Osteoblast (primary cell): ENCODE measurements around the gene TAF10. TPM values are rescaled to one million over a fixed set of nuclear protein-coding genes. Genes with fewer than 3 reads are reported as not detected.
A peak's percentile ranks its signal among the peaks of the same experiment; 100 is the strongest.

ENCODE experiments used
- DNase-seq: peaks from one replicate; pipeline ENCODE4 v3.0.0; 2011; ENCODE audit warnings: low spot score, mixed read lengths; ENCODE audit not compliant: insufficient read length; ENCODE audit errors: missing footprints
- H2AFZ ChIP-seq: 2 replicates; pipeline ENCODE4 v1.6.0; 2011; ENCODE audit warnings: mild to moderate bottlenecking, low read length
- H3K27ac ChIP-seq: 2 replicates; pipeline ENCODE4 v1.5.1; 2011; ENCODE audit warnings: mild to moderate bottlenecking, low read depth, low read length, moderate library complexity
- H3K27me3 ChIP-seq: 2 replicates; pipeline ENCODE4 v1.6.0; 2012; ENCODE audit warnings: mild to moderate bottlenecking, control low read depth, inconsistent platforms, low read length, moderate library complexity; ENCODE audit not compliant: insufficient read depth
- H3K36me3 ChIP-seq: 2 replicates; pipeline ENCODE4 v1.5.1; 2011; ENCODE audit warnings: mild to moderate bottlenecking, low read length, control low read depth, moderate library complexity; ENCODE audit not compliant: insufficient read depth
- H3K4me1 ChIP-seq: 2 replicates; pipeline ENCODE4 v1.5.1; 2011; ENCODE audit warnings: mild to moderate bottlenecking, low read length, control low read depth, moderate library complexity; ENCODE audit not compliant: insufficient read depth
- H3K4me2 ChIP-seq: 2 replicates; pipeline ENCODE4 v1.6.0; 2011; ENCODE audit warnings: mild to moderate bottlenecking, low read length; ENCODE audit not compliant: insufficient read depth
- H3K4me3 ChIP-seq: fragments of 200-600 bp; sonication (generic); 3 replicates; pipeline ENCODE4 v1.5.1; 2012; ENCODE audit warnings: mild to moderate bottlenecking, low read length, inconsistent platforms; ENCODE audit not compliant: insufficient read depth
- H3K79me2 ChIP-seq: 2 replicates; pipeline ENCODE4 v1.6.0; 2012; ENCODE audit warnings: mild to moderate bottlenecking, low read length, control low read depth, inconsistent platforms; ENCODE audit not compliant: insufficient read depth
- H3K9me3 ChIP-seq: 2 replicates; pipeline ENCODE4 v1.5.1; 2011; ENCODE audit warnings: low read depth, low read length, control low read depth
- H4K20me1 ChIP-seq: 2 replicates; pipeline ENCODE4 v1.6.0; 2012; ENCODE audit warnings: mild to moderate bottlenecking, low read length, control low read depth; ENCODE audit not compliant: insufficient read depth
- total RNA-seq: library from RNA; depleted of rRNA; stranded (reverse); fragments of >200 nt; gene quantifications from 2 replicates; pipeline ENCODE4 v1.2.3, GENCODE V29; 2012
- TF ChIP-seq, protein P1 (sequence below): IDR thresholded peaks from 2 replicates; pipeline ENCODE4 v1.5.1; 2011; ENCODE audit warnings: mild to moderate bottlenecking, low read depth, low read length, moderate library complexity; ENCODE audit errors: extremely low read depth

Gene TAF10
- total RNA-seq, 1 donor, result 23.5 TPM

- peaks cover 62% of the 10 kb centered on the region for H3K4me1 ChIP-seq
- no peaks in the 10 kb centered on the region for H3K27me3 ChIP-seq
- TF ChIP-seq, protein P1, sequence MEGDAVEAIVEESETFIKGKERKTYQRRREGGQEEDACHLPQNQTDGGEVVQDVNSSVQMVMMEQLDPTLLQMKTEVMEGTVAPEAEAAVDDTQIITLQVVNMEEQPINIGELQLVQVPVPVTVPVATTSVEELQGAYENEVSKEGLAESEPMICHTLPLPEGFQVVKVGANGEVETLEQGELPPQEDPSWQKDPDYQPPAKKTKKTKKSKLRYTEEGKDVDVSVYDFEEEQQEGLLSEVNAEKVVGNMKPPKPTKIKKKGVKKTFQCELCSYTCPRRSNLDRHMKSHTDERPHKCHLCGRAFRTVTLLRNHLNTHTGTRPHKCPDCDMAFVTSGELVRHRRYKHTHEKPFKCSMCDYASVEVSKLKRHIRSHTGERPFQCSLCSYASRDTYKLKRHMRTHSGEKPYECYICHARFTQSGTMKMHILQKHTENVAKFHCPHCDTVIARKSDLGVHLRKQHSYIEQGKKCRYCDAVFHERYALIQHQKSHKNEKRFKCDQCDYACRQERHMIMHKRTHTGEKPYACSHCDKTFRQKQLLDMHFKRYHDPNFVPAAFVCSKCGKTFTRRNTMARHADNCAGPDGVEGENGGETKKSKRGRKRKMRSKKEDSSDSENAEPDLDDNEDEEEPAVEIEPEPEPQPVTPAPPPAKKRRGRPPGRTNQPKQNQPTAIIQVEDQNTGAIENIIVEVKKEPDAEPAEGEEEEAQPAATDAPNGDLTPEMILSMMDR, result no peak
- no peaks in the 10 kb centered on the region for H3K9me3 ChIP-seq
- no peak overlapping the region for H3K4me3 ChIP-seq
- H3K27ac ChIP-seq, result peak overlapping the region; percentile 41
- peaks cover 43% of the 10 kb centered on the region for H3K36me3 ChIP-seq
- H3K79me2 ChIP-seq, result peaks cover 85% of the 10 kb centered on the region
- H4K20me1 ChIP-seq, result peaks cover 15% of the 10 kb centered on the region
- no peak overlapping the region for H2AFZ ChIP-seq
- DNase-seq, result no peak
- H3K4me2 ChIP-seq, result peak overlapping the region; percentile 93
Observed at GRCh38 chr11:6607190-6607795, 4.7 kb downstream of the TAF10 start.

DNA sequence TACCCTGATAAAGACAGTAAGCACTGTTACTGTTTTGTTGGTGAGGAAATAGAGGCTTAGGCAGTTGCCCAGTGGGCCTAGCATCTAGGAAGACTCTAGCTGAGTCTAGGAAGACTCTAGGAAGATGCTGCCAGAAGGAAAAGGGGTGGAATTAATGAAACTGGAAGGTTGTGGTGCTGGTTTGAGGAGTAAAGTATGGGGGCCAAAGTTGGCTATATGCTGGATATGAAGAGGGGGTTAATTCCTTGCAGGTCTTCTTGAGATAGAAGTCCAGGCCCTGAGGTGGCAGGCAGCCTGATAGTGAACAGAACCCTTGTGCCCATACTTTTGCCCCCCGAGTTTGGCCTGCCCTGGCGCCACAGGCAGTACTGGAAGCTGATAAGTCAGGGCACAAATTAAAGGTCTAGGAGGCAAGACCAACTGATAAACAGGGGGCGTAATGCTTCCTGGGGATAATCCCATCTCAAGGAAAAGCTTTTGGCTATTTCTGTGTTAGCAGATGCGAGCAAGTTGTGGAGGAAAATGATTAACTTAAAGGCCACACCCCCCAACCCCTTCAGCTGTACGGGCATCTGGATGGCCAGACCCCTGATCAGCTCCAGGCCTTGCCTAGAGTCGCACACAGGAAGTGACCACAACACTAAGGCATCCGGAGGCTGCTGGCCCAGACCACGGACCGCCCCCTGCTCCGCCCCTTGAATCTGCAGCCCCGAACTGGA lies 5.4 kb downstream of the TAF10 start:
- Histone ChIP-seq H3K36me3 (peaks cover 46% of the 10 kb centered on the region), H3K4me1 (peaks cover 68% of the 10 kb centered on the region), H3K79me2 (peaks cover 90% of the 10 kb centered on the region), H2AFZ (no peak overlapping the region), H4K20me1 (peaks cover 22% of the 10 kb centered on the region), H3K27ac (peak overlapping the region; percentile 79), H3K9me3 (no peaks in the 10 kb centered on the region), H3K27me3 (no peaks in the 10 kb centered on the region), H3K4me3 (peak overlapping the region; percentile 96), H3K4me2 (peak overlapping the region; percentile 93)
- TF ChIP-seq, protein P1, result no peak
- peak; percentile 98 for DNase-seq

GRCh38 chr11:6604790-6605189 lies 7.2 kb downstream of the TAF10 start:
- Histone ChIP-seq H3K27ac (peak overlapping the region; percentile 71), H3K9me3 (no peaks in the 10 kb centered on the region)

More at GRCh38 chr11:6604790-6605189, 7.2 kb downstream of the TAF10 start:
- H4K20me1 ChIP-seq, result peaks cover 17% of the 10 kb centered on the region
- TF ChIP-seq, protein P1, result no peak
- peaks cover 61% of the 10 kb centered on the region for H3K4me1 ChIP-seq
- peak overlapping the region; percentile 96 for H3K4me3 ChIP-seq
- DNase-seq, result no peak
- H3K4me2 ChIP-seq, result peak overlapping the region; percentile 93
- H3K79me2 ChIP-seq, result peaks cover 90% of the 10 kb centered on the region
- H3K36me3 ChIP-seq, result peaks cover 47% of the 10 kb centered on the region
- H2AFZ ChIP-seq, result no peak overlapping the region
- no peaks in the 10 kb centered on the region for H3K27me3 ChIP-seq
